ENCODE data around the gene PIMREG.

Gene PIMREG

GRCh38 chr17:6478486-6478885 lies 34.2 kb downstream of the PIMREG start:
- no peaks in the 10 kb centered on the region for H3K79me2 ChIP-seq (ENCODE audit: insufficient read depth, low read length)
- no peak overlapping the region for H3K4me3 ChIP-seq (ENCODE audit: low read depth in 1 of 2, low read length in 2 of 2)
- no peak overlapping the region for H3K9ac ChIP-seq (ENCODE audit: low read depth, low read length)
- H3K9me3 ChIP-seq (ENCODE audit: insufficient read depth, low read length, severe bottlenecking), result no peaks in the 10 kb centered on the region
- H3K27me3 ChIP-seq (ENCODE audit: insufficient read depth, low read length, poor library complexity), result no peaks in the 10 kb centered on the region
- H4K20me1 ChIP-seq (ENCODE audit: insufficient read depth, low read length), result peaks cover under 1% of the 10 kb centered on the region
- H3K4me1 ChIP-seq (ENCODE audit: insufficient read depth, low read length), result no peaks in the 10 kb centered on the region
- TF ChIP-seq CTCF (IDR thresholded peaks at IDR 0.05; ENCODE audit: borderline replicate concordance, extremely low read depth, low read length, poor library complexity, severe bottlenecking) (no peak), EZH2 (IDR thresholded peaks at IDR 0.05; ENCODE audit: borderline replicate concordance, low read depth, low read length, severe bottlenecking) (no peak)
- no peaks in the 10 kb centered on the region for H3K36me3 ChIP-seq (ENCODE audit: insufficient read depth, low read length)
- H3K27ac ChIP-seq (ENCODE audit: low read length), result no peak overlapping the region
- no peak overlapping the region for H3K4me2 ChIP-seq (ENCODE audit: insufficient read depth, low read length)
- DNase-seq, result no peak
- H2AFZ ChIP-seq (ENCODE audit: low read depth, low read length), result no peak overlapping the region
- ATAC-seq (ENCODE audit: insufficient read depth, low read depth), result no peak

GRCh38 chr17:6479622-6480302 lies 35.5 kb downstream of the PIMREG start:
- H3K9me3 ChIP-seq (ENCODE audit: insufficient read depth, low read length, severe bottlenecking), result no peaks in the 10 kb centered on the region
- H3K79me2 ChIP-seq (ENCODE audit: insufficient read depth, low read length), result no peaks in the 10 kb centered on the region
- H3K4me1 ChIP-seq (ENCODE audit: insufficient read depth, low read length), result no peaks in the 10 kb centered on the region
- DNase-seq (no peak), ATAC-seq (ENCODE audit: insufficient read depth, low read depth) (no peak)
- no peak overlapping the region for H3K9ac ChIP-seq (ENCODE audit: low read depth, low read length)
- H3K36me3 ChIP-seq (ENCODE audit: insufficient read depth, low read length), result no peaks in the 10 kb centered on the region
- no peak overlapping the region for H3K4me2 ChIP-seq (ENCODE audit: insufficient read depth, low read length)
- H3K27me3 ChIP-seq (ENCODE audit: insufficient read depth, low read length, poor library complexity), result no peaks in the 10 kb centered on the region
- no peak for TF ChIP-seq CTCF (IDR thresholded peaks at IDR 0.05; ENCODE audit: borderline replicate concordance, extremely low read depth, low read length, poor library complexity, severe bottlenecking)
- TF ChIP-seq EZH2 (IDR thresholded peaks at IDR 0.05; ENCODE audit: borderline replicate concordance, low read depth, low read length, severe bottlenecking), result no peak
- no peak overlapping the region for H2AFZ ChIP-seq (ENCODE audit: low read depth, low read length)
- H3K4me3 ChIP-seq (ENCODE audit: low read depth in 1 of 2, low read length in 2 of 2), result no peak overlapping the region
- H3K27ac ChIP-seq (ENCODE audit: low read length), result no peak overlapping the region
- H4K20me1 ChIP-seq (ENCODE audit: insufficient read depth, low read length), result no peaks in the 10 kb centered on the region; the same call in none of the 2 replicates

- no peaks in the 10 kb centered on the region for H3K79me2 ChIP-seq (ENCODE audit: insufficient read depth, low read length)
- H4K20me1 ChIP-seq (ENCODE audit: insufficient read depth, low read length), result no peaks in the 10 kb centered on the region; the same call in none of the 2 replicates
- no peak overlapping the region for H3K9ac ChIP-seq (ENCODE audit: low read depth, low read length)
These were observed 36.0 kb downstream of the PIMREG start for GRCh38 chr17:6480303-6480675.

More at GRCh38 chr17:6480303-6480675, 36.0 kb downstream of the PIMREG start:
- ATAC-seq (ENCODE audit: insufficient read depth, low read depth) (no peak), DNase-seq (no peak)
- no peak overlapping the region for H3K4me3 ChIP-seq (ENCODE audit: low read depth in 1 of 2, low read length in 2 of 2)
- H3K4me2 ChIP-seq (ENCODE audit: insufficient read depth, low read length), result no peak overlapping the region
- no peaks in the 10 kb centered on the region for H3K27me3 ChIP-seq (ENCODE audit: insufficient read depth, low read length, poor library complexity)
- H2AFZ ChIP-seq (ENCODE audit: low read depth, low read length), result no peak overlapping the region
- H3K36me3 ChIP-seq (ENCODE audit: insufficient read depth, low read length), result no peaks in the 10 kb centered on the region
- H3K4me1 ChIP-seq (ENCODE audit: insufficient read depth, low read length), result no peaks in the 10 kb centered on the region
- H3K9me3 ChIP-seq (ENCODE audit: insufficient read depth, low read length, severe bottlenecking), result no peaks in the 10 kb centered on the region
- TF ChIP-seq CTCF (IDR thresholded peaks at IDR 0.05; ENCODE audit: borderline replicate concordance, extremely low read depth, low read length, poor library complexity, severe bottlenecking), result no peak
- TF ChIP-seq EZH2 (IDR thresholded peaks at IDR 0.05; ENCODE audit: borderline replicate concordance, low read depth, low read length, severe bottlenecking), result no peak
- no peak overlapping the region for H3K27ac ChIP-seq (ENCODE audit: low read length)
